Stimulated activated CD8-positive, alpha-beta memory T cell treated with anti-CD3 and anti-CD28 coated beads, Interleukin-4, amount 100 ng/mL, for 1 hour (primary cell): ENCODE data around the gene SPATA21.

Source experiments
- DNase-seq, 2 donors: peaks; one replicate each; pipeline ENCODE4 v3.0.0-alpha.2; 2020; ENCODE audit warnings: low read depth in 2 of 2, low spot score in 1 of 2

The SPATA21 gene

GRCh38 chr1:16351994-16352841, 85.0 kb downstream of the SPATA21 start, which contains the start of gene FBXO42:
Gene FBXO42 (minus strand): TSS chr1:16352480. CDS start chr1:16315418, 37,062 bp downstream.
- DNase-seq: peak; percentile 77 to 83

- no peak for DNase-seq
Measured at GRCh38 chr1:16351456-16351993, 85.7 kb downstream of the SPATA21 start.

GRCh38 chr1:16349847-16350406, 87.3 kb downstream of the SPATA21 start:
- DNase-seq: no peak
